Measurements from ENCODE around the gene TIMM17B.
"Not testable (repeated sequence)": the region's sequence is repeated elsewhere in the genome, so short reads cannot be mapped to it uniquely, and the experiment has no call there.

DNA sequence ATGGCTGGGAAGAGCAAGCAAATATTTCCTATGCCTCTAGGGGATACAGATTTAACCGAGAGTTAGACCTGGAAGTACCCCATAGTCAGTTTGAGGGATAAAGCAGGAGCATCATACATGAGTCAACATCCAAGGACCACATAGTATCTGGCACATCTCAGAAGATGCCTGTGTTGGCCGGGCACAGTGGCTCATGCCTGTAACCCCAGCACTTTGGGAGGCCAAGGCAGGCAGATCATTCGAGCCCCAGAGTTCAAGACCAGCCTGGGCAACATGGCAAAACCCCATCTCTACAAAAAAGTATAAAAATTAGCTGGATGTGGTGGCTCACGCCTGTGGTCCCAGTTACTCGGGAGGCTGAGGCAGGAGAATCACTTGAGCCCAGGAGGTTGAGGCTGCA is 11.0 kb downstream of the TIMM17B start:
- not testable (repeated sequence) for TF ChIP-seq CTCF (IDR thresholded peaks at IDR 0.05); EZH2 (IDR thresholded peaks at IDR 0.05; ENCODE audit: borderline replicate concordance, insufficient read depth, low read depth, low read length, poor library complexity, severe bottlenecking)

All from B cell (primary cell).